Measurements from ENCODE around the gene CDKN2AIPNL.
"Not testable (repeated sequence)": the region's sequence is repeated elsewhere in the genome, so short reads cannot be mapped to it uniquely, and the experiment has no call there.

CDKN2AIPNL gene

GRCh38 chr5:134426361-134426760, 14.7 kb upstream of the CDKN2AIPNL start:
- no peaks in the 10 kb centered on the region for H3K4me1 ChIP-seq (ENCODE audit: control insufficient read depth in 5 of 5, insufficient read depth in 5 of 5, low read length in 5 of 5)
- no peaks in the 10 kb centered on the region for H3K9me3 ChIP-seq (ENCODE audit: control insufficient read depth in 5 of 5, low read length in 5 of 5)
- no peaks in the 10 kb centered on the region for H3K36me3 ChIP-seq (ENCODE audit: control insufficient read depth in 5 of 5, insufficient read depth in 5 of 5, low read length in 5 of 5)
- no peak overlapping the region for H3K27ac ChIP-seq (ENCODE audit: low read depth, low read length)
- H3K9ac ChIP-seq (ENCODE audit: low read length in 5 of 5) = no peak overlapping the region
- peaks cover 0 to 2% (median 0%) of the 10 kb centered on the region in 5 donors for H3K27me3 ChIP-seq (ENCODE audit: control insufficient read depth in 5 of 5, insufficient read depth in 4 of 5, low read length in 5 of 5)
- no peak overlapping the region for H3K4me3 ChIP-seq (ENCODE audit: low read depth in 1 of 5, low read length in 5 of 5)

GRCh38 chr5:134423376-134423775, 11.7 kb upstream of the CDKN2AIPNL start:
- no peak overlapping the region for H3K27ac ChIP-seq (ENCODE audit: low read depth, low read length)
- peaks cover 0 to 5% (median 0%) of the 10 kb centered on the region in 5 donors for H3K9me3 ChIP-seq (ENCODE audit: control insufficient read depth in 5 of 5, low read length in 5 of 5)
- H3K36me3 ChIP-seq (ENCODE audit: control insufficient read depth in 5 of 5, insufficient read depth in 5 of 5, low read length in 5 of 5) = no peaks in the 10 kb centered on the region
- no peak overlapping the region for H3K4me3 ChIP-seq (ENCODE audit: low read depth in 1 of 5, low read length in 5 of 5)
- H3K27me3 ChIP-seq (ENCODE audit: control insufficient read depth in 5 of 5, insufficient read depth in 4 of 5, low read length in 5 of 5) = peaks cover 0 to 2% (median 0%) of the 10 kb centered on the region in 5 donors
- H3K9ac ChIP-seq (ENCODE audit: low read length in 5 of 5) = no peak overlapping the region
- no peaks in the 10 kb centered on the region for H3K4me1 ChIP-seq (ENCODE audit: control insufficient read depth in 5 of 5, insufficient read depth in 5 of 5, low read length in 5 of 5)

- Histone ChIP-seq H3K36me3 (ENCODE audit: control insufficient read depth in 5 of 5, insufficient read depth in 5 of 5, low read length in 5 of 5) (no peaks in the 10 kb centered on the region), H3K9ac (ENCODE audit: low read length in 5 of 5) (no peak overlapping the region), H3K4me1 (ENCODE audit: control insufficient read depth in 5 of 5, insufficient read depth in 5 of 5, low read length in 5 of 5) (no peaks in the 10 kb centered on the region), H3K27me3 (ENCODE audit: control insufficient read depth in 5 of 5, insufficient read depth in 4 of 5, low read length in 5 of 5) (peaks cover 0 to 2% (median 0%) of the 10 kb centered on the region in 5 donors), H3K4me3 (ENCODE audit: low read depth in 1 of 5, low read length in 5 of 5) (no peak overlapping the region), H3K27ac (ENCODE audit: low read depth, low read length) (no peak overlapping the region), H3K9me3 (ENCODE audit: control insufficient read depth in 5 of 5, low read length in 5 of 5) (peaks cover 0 to 5% (median 0%) of the 10 kb centered on the region in 5 donors)
Observed at GRCh38 chr5:134422791-134423365, 11.2 kb upstream of the CDKN2AIPNL start.

GRCh38 chr5:134421038-134421437, 9.4 kb upstream of the CDKN2AIPNL start:
- not testable (repeated sequence) for H3K9ac ChIP-seq (ENCODE audit: low read length in 5 of 5); H3K9me3 ChIP-seq (ENCODE audit: control insufficient read depth in 5 of 5, low read length in 5 of 5); H3K4me1 ChIP-seq (ENCODE audit: control insufficient read depth in 5 of 5, insufficient read depth in 5 of 5, low read length in 5 of 5); H3K36me3 ChIP-seq (ENCODE audit: control insufficient read depth in 5 of 5, insufficient read depth in 5 of 5, low read length in 5 of 5); H3K4me3 ChIP-seq (ENCODE audit: low read depth in 1 of 5, low read length in 5 of 5); H3K27ac ChIP-seq (ENCODE audit: low read depth, low read length); H3K27me3 ChIP-seq (ENCODE audit: control insufficient read depth in 5 of 5, insufficient read depth in 4 of 5, low read length in 5 of 5)

- H3K4me3 ChIP-seq (ENCODE audit: low read depth in 1 of 5, low read length in 5 of 5) = no peak overlapping the region
- no peaks in the 10 kb centered on the region for H3K27me3 ChIP-seq (ENCODE audit: control insufficient read depth in 5 of 5, insufficient read depth in 4 of 5, low read length in 5 of 5)
- no peak overlapping the region for H3K9ac ChIP-seq (ENCODE audit: low read length in 5 of 5)
Observed at GRCh38 chr5:134420343-134420742, 8.7 kb upstream of the CDKN2AIPNL start.

DNA sequence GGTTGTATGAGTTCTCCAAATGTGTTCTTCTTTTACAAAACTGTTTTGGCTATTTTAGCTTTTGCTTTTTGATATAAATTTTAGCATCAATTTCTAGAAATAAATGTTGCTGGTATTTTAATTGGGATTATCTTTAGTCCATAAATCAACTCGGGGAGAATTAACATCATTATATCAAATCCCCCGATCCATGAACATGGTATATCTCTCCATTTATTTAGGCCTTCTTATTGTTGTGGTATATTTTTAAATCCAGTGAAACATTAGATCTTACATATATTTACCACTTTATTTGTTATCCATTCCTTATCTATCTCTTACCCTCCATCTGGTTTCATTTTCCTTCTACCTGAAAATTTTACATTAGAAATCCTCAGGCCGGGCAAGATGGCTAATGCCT, 7.3 kb upstream of the CDKN2AIPNL start:
- Histone ChIP-seq H3K27me3 (ENCODE audit: control insufficient read depth in 5 of 5, insufficient read depth in 4 of 5, low read length in 5 of 5) (no peaks in the 10 kb centered on the region), H3K9ac (ENCODE audit: low read length in 5 of 5) (no peak overlapping the region), H3K4me1 (ENCODE audit: control insufficient read depth in 5 of 5, insufficient read depth in 5 of 5, low read length in 5 of 5) (no peaks in the 10 kb centered on the region), H3K4me3 (ENCODE audit: low read depth in 1 of 5, low read length in 5 of 5) (no peak overlapping the region), H3K9me3 (ENCODE audit: control insufficient read depth in 5 of 5, low read length in 5 of 5) (peaks cover 0 to 5% (median 0%) of the 10 kb centered on the region in 5 donors), H3K36me3 (ENCODE audit: control insufficient read depth in 5 of 5, insufficient read depth in 5 of 5, low read length in 5 of 5) (no peaks in the 10 kb centered on the region), H3K27ac (ENCODE audit: low read depth, low read length) (no peak overlapping the region)

More at GRCh38 chr5:134420343-134420742, 8.7 kb upstream of the CDKN2AIPNL start:
- no peaks in the 10 kb centered on the region for H3K4me1 ChIP-seq (ENCODE audit: control insufficient read depth in 5 of 5, insufficient read depth in 5 of 5, low read length in 5 of 5)
- no peaks in the 10 kb centered on the region for H3K36me3 ChIP-seq (ENCODE audit: control insufficient read depth in 5 of 5, insufficient read depth in 5 of 5, low read length in 5 of 5)
- peaks cover 0 to 5% (median 0%) of the 10 kb centered on the region in 5 donors for H3K9me3 ChIP-seq (ENCODE audit: control insufficient read depth in 5 of 5, low read length in 5 of 5)
- no peak overlapping the region for H3K27ac ChIP-seq (ENCODE audit: low read depth, low read length)

DNA sequence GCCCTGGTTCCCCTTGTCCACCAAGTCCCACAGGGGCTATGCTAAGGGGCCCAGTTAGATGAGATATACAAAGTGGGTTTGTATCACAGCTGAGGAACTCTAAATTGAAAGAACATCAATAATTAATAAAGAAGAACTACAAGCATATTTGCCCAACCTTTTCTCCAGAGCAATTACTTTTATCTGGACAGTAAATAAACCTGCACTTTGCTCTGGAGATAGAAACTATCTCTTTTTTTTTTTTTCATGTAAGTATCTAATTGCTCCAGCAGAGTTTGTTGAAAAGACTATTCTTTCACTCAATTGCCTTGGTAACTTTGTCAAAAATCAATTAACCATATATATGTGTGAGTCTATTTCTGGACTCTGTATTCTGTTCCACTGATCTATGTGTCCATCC, 6.0 kb upstream of the CDKN2AIPNL start:
- peaks cover 0 to 5% (median 0%) of the 10 kb centered on the region in 5 donors for H3K9me3 ChIP-seq (ENCODE audit: control insufficient read depth in 5 of 5, low read length in 5 of 5)
- H3K4me3 ChIP-seq (ENCODE audit: low read depth in 1 of 5, low read length in 5 of 5) = no peak overlapping the region
- no peak overlapping the region for H3K27ac ChIP-seq (ENCODE audit: low read depth, low read length)
- H3K36me3 ChIP-seq (ENCODE audit: control insufficient read depth in 5 of 5, insufficient read depth in 5 of 5, low read length in 5 of 5) = no peaks in the 10 kb centered on the region
- H3K4me1 ChIP-seq (ENCODE audit: control insufficient read depth in 5 of 5, insufficient read depth in 5 of 5, low read length in 5 of 5) = peaks cover 0 to 1% (median 0%) of the 10 kb centered on the region in 5 donors
- no peak overlapping the region for H3K9ac ChIP-seq (ENCODE audit: low read length in 5 of 5)
- no peaks in the 10 kb centered on the region for H3K27me3 ChIP-seq (ENCODE audit: control insufficient read depth in 5 of 5, insufficient read depth in 4 of 5, low read length in 5 of 5)

GRCh38 chr5:134413046-134413445, 1.4 kb upstream of the CDKN2AIPNL start:
- peaks cover 0 to 3% (median 0%) of the 10 kb centered on the region in 5 donors for H3K36me3 ChIP-seq (ENCODE audit: control insufficient read depth in 5 of 5, insufficient read depth in 5 of 5, low read length in 5 of 5)
- H3K4me3 ChIP-seq (ENCODE audit: low read depth in 1 of 5, low read length in 5 of 5) = no peak overlapping the region
- no peak overlapping the region for H3K27ac ChIP-seq (ENCODE audit: low read depth, low read length)
- no peaks in the 10 kb centered on the region for H3K9me3 ChIP-seq (ENCODE audit: control insufficient read depth in 5 of 5, low read length in 5 of 5)
- H3K4me1 ChIP-seq (ENCODE audit: control insufficient read depth in 5 of 5, insufficient read depth in 5 of 5, low read length in 5 of 5) = peaks cover 4 to 22% (median 18%) of the 10 kb centered on the region in 5 donors
- H3K9ac ChIP-seq (ENCODE audit: low read length in 5 of 5) = no peak overlapping the region
- H3K27me3 ChIP-seq (ENCODE audit: control insufficient read depth in 5 of 5, insufficient read depth in 4 of 5, low read length in 5 of 5) = no peaks in the 10 kb centered on the region

GRCh38 chr5:134411228-134411545, 494 bp downstream of the CDKN2AIPNL start:
- H3K36me3 ChIP-seq (ENCODE audit: control insufficient read depth in 5 of 5, insufficient read depth in 5 of 5, low read length in 5 of 5) = peaks cover 0 to 13% (median 5%) of the 10 kb centered on the region in 5 donors
- peaks cover 4 to 22% (median 18%) of the 10 kb centered on the region in 5 donors for H3K4me1 ChIP-seq (ENCODE audit: control insufficient read depth in 5 of 5, insufficient read depth in 5 of 5, low read length in 5 of 5)
- no peaks in the 10 kb centered on the region for H3K9me3 ChIP-seq (ENCODE audit: control insufficient read depth in 5 of 5, low read length in 5 of 5)
- H3K27ac ChIP-seq (ENCODE audit: low read depth, low read length) = no peak overlapping the region
- H3K4me3 ChIP-seq (ENCODE audit: low read depth in 1 of 5, low read length in 5 of 5) = peak overlapping the region; percentile 75 to 87 (median 86)
- H3K27me3 ChIP-seq (ENCODE audit: control insufficient read depth in 5 of 5, insufficient read depth in 4 of 5, low read length in 5 of 5) = no peaks in the 10 kb centered on the region
- peak overlapping the region; percentile 73 to 90 (median 84) for H3K9ac ChIP-seq (ENCODE audit: low read length in 5 of 5)

DNA sequence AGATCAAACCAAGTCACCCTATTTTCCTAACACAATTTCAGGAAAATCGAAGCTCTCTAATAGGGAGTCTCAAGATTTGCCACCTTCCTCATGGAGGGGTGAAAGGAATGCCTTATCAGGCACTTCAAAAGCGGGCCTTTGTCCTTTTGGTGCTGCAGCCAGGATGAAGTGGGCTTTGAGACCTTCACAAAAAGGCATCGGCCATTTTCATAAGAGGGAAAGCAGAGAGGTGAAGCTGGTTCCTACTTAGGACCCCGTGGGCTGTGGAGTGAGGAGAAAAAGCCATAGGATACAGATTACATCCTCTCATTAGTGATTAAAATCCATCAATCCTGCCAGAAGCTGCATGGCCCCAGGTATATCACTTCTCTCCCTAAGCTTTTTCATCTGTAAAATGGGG, 859 bp downstream of the CDKN2AIPNL start:
- peak overlapping the region; percentile 75 to 87 (median 86) for H3K4me3 ChIP-seq (ENCODE audit: low read depth in 1 of 5, low read length in 5 of 5)
- peak overlapping the region; percentile 73 to 90 (median 84) for H3K9ac ChIP-seq (ENCODE audit: low read length in 5 of 5)
- no peak overlapping the region for H3K27ac ChIP-seq (ENCODE audit: low read depth, low read length)

More for the DNA sequence above, 859 bp downstream of the CDKN2AIPNL start:
- no peaks in the 10 kb centered on the region for H3K9me3 ChIP-seq (ENCODE audit: control insufficient read depth in 5 of 5, low read length in 5 of 5)
- peaks cover 4 to 22% (median 18%) of the 10 kb centered on the region in 5 donors for H3K4me1 ChIP-seq (ENCODE audit: control insufficient read depth in 5 of 5, insufficient read depth in 5 of 5, low read length in 5 of 5)
- H3K36me3 ChIP-seq (ENCODE audit: control insufficient read depth in 5 of 5, insufficient read depth in 5 of 5, low read length in 5 of 5) = peaks cover under 1 to 15% (median 6%) of the 10 kb centered on the region in 5 donors
- no peaks in the 10 kb centered on the region for H3K27me3 ChIP-seq (ENCODE audit: control insufficient read depth in 5 of 5, insufficient read depth in 4 of 5, low read length in 5 of 5)

All from subcutaneous abdominal adipose tissue (tissue), 5 donors.